ENCODE data around the gene CFAP97. TPM values are rescaled to one million over a fixed set of nuclear protein-coding genes. Genes with fewer than 3 reads are reported as not detected.
A peak's percentile ranks its signal among the peaks of the same experiment; 100 is the strongest.

Gene CFAP97
- polyA plus RNA-seq, 1 donor from 2014 or later = 29.8 TPM

- H3K9me3 ChIP-seq (ENCODE audit: low read length) = no peaks in the 10 kb centered on the region
- H3K27me3 ChIP-seq (ENCODE audit: insufficient read depth, low read depth, low read length) = no peaks in the 10 kb centered on the region
- no peaks in the 10 kb centered on the region for H4K20me1 ChIP-seq (ENCODE audit: insufficient read depth)
- H3K4me2 ChIP-seq (ENCODE audit: low read length) = no peak overlapping the region
- H3K36me3 ChIP-seq (ENCODE audit: insufficient read depth, low read length) = no peaks in the 10 kb centered on the region
- no peak overlapping the region for H3K9ac ChIP-seq (ENCODE audit: low read length)
- no peaks in the 10 kb centered on the region for H3K79me2 ChIP-seq (replicated peaks; ENCODE audit: insufficient read depth, low read length)
- no peak overlapping the region for H3K27ac ChIP-seq (ENCODE audit: low read length)
- no peaks in the 10 kb centered on the region for H3K9me2 ChIP-seq (ENCODE audit: insufficient read depth, low read length)
- no peak overlapping the region for H3K4me3 ChIP-seq (ENCODE audit: low read length)
- no peak overlapping the region for H2AFZ ChIP-seq (ENCODE audit: low read depth, low read length)
- no peaks in the 10 kb centered on the region for H3F3A ChIP-seq (ENCODE audit: insufficient read depth, low read length, poor library complexity, severe bottlenecking)
- no peak for TF ChIP-seq EZH2 (IDR thresholded peaks at IDR 0.05; ENCODE audit: borderline replicate concordance, insufficient read depth, low read length, poor library complexity, severe bottlenecking)
- TF ChIP-seq CTCF (IDR thresholded peaks at IDR 0.05; ENCODE audit: poor library complexity, severe bottlenecking) = peak; percentile 60
- no peak for TF ChIP-seq POLR2AphosphoS5 (IDR thresholded peaks at IDR 0.05)
- peak; percentile 49 for TF ChIP-seq RAD21 (conservative IDR thresholded peaks at IDR 0.05)
- TF ChIP-seq TAF1 (IDR thresholded peaks at IDR 0.05; ENCODE audit: low read depth) = no peak
- TF ChIP-seq SMC3 (conservative IDR thresholded peaks at IDR 0.05; ENCODE audit: poor library complexity) = peak; percentile 42
- TF ChIP-seq REST (IDR thresholded peaks at IDR 0.05; ENCODE audit: borderline replicate concordance) = no peak
- no peak for TF ChIP-seq EP300 (conservative IDR thresholded peaks at IDR 0.05; ENCODE audit: poor library complexity, severe bottlenecking)
- TF ChIP-seq MXI1 (conservative IDR thresholded peaks at IDR 0.05; ENCODE audit: poor library complexity, severe bottlenecking) = no peak
Observed at GRCh38 chr4:185183622-185184281, 20.0 kb downstream of the CFAP97 start.

GRCh38 chr4:185182239-185182638 lies 21.6 kb downstream of the CFAP97 start:
- Histone ChIP-seq H3K4me3 (ENCODE audit: low read length) (no peak overlapping the region), H3K9ac (ENCODE audit: low read length) (no peak overlapping the region), H2AFZ (ENCODE audit: low read depth, low read length) (no peak overlapping the region), H3K27me3 (ENCODE audit: insufficient read depth, low read depth, low read length) (no peaks in the 10 kb centered on the region), H3K9me2 (ENCODE audit: insufficient read depth, low read length) (no peaks in the 10 kb centered on the region), H3K27ac (ENCODE audit: low read length) (no peak overlapping the region), H3K9me3 (ENCODE audit: low read length) (no peaks in the 10 kb centered on the region), H3K4me2 (ENCODE audit: low read length) (no peak overlapping the region), H3F3A (ENCODE audit: insufficient read depth, low read length, poor library complexity, severe bottlenecking) (no peaks in the 10 kb centered on the region), H3K79me2 (replicated peaks; ENCODE audit: insufficient read depth, low read length) (no peaks in the 10 kb centered on the region), H3K36me3 (ENCODE audit: insufficient read depth, low read length) (no peaks in the 10 kb centered on the region), H4K20me1 (ENCODE audit: insufficient read depth) (no peaks in the 10 kb centered on the region)
- TF ChIP-seq SMC3 (conservative IDR thresholded peaks at IDR 0.05; ENCODE audit: poor library complexity) = no peak
- no peak for TF ChIP-seq POLR2AphosphoS5 (IDR thresholded peaks at IDR 0.05)
- no peak for TF ChIP-seq TAF1 (IDR thresholded peaks at IDR 0.05; ENCODE audit: low read depth)
- no peak for TF ChIP-seq CTCF (IDR thresholded peaks at IDR 0.05; ENCODE audit: poor library complexity, severe bottlenecking)
- TF ChIP-seq EZH2 (IDR thresholded peaks at IDR 0.05; ENCODE audit: borderline replicate concordance, insufficient read depth, low read length, poor library complexity, severe bottlenecking) = no peak
- no peak for TF ChIP-seq MXI1 (conservative IDR thresholded peaks at IDR 0.05; ENCODE audit: poor library complexity, severe bottlenecking)
- TF ChIP-seq REST (IDR thresholded peaks at IDR 0.05; ENCODE audit: borderline replicate concordance) = no peak
- TF ChIP-seq RAD21 (conservative IDR thresholded peaks at IDR 0.05) = no peak
- TF ChIP-seq EP300 (conservative IDR thresholded peaks at IDR 0.05; ENCODE audit: poor library complexity, severe bottlenecking) = no peak
